BLaER1 treated with 17β-estradiol and CSF1 and Interleukin-3, amounts not matched to agents 10 nM and 100 nM (cell line): Measurements from ENCODE around the gene TBX4.
"Not testable (repeated sequence)": the region's sequence is repeated elsewhere in the genome, so short reads cannot be mapped to it uniquely, and the experiment has no call there.

ENCODE experiments used
- H3K27ac ChIP-seq, 11 experiments: shearing (Covaris generic); formaldehyde crosslinking; 2 replicates each; pipeline ENCODE4 v1.8.1; 2022
- H3K27me3 ChIP-seq, 11 experiments: shearing (Covaris generic); formaldehyde crosslinking; 2 replicates each; pipeline ENCODE4 v1.8.1; 2022
- H3K36me3 ChIP-seq, 11 experiments: shearing (Covaris generic); formaldehyde crosslinking; 2 replicates each; pipeline ENCODE4 v1.8.1; 2022
- H3K4me1 ChIP-seq, 10 experiments: shearing (Covaris generic); formaldehyde crosslinking; 2 replicates each; pipeline ENCODE4 v1.8.1; 2022
- H3K4me2 ChIP-seq, 11 experiments: shearing (Covaris generic); formaldehyde crosslinking; 2 replicates each; pipeline ENCODE4 v1.8.1; 2022
- H3K4me3 ChIP-seq, 10 experiments: shearing (Covaris generic); formaldehyde crosslinking; 2 replicates each; pipeline ENCODE4 v1.8.1; 2022
- H3K9ac ChIP-seq, 11 experiments: shearing (Covaris generic); formaldehyde crosslinking; 2 replicates each; pipeline ENCODE4 v1.8.1; 2022
- H3K9me3 ChIP-seq, 11 experiments: shearing (Covaris generic); formaldehyde crosslinking; replicated peaks in 1 of 11; 2 replicates each; pipeline ENCODE4 v1.8.1; 2022
- H4K20me1 ChIP-seq, 11 experiments: shearing (Covaris generic); formaldehyde crosslinking; 2 replicates each; pipeline ENCODE4 v1.8.1; 2022
- Cebpa-rat ChIP-seq, 11 experiments: shearing (Covaris generic); IDR thresholded peaks; 2 replicates each; pipeline ENCODE4 v1.8.1; 2022

The TBX4 gene

DNA sequence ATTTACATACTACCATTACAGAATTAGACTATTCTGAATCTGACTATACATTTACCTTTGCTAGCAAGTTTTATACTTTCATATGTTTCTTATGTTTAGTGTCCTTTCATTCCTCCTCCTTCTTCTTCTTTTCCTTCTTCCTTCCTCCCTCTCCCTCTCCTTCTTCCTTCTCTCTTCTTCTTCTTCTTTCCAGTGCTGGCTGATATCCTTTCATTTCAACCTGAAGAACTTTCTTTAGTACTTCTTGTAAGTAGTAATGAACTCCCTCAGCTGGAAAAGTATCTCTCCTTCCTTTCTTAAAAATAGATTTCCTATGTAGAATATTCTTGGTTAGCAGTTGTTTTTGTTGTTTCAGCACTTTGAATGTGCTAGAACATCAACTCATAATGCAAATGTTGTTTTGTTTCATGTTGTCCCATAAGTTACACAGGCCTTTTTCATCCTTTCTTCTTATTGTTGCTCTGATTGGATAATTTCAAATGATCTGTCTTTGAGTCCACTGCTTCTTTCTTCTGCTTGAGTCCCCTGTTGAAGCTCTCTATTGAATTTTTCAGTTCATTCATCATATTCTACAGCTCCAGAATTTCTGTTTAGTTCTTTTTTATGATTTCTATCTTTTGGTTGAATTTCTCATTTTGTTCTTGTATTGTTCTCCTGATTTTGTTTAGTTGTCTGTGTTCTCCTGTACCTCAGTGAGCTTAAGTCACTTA, 15.1 kb upstream of the TBX4 start:
- Histone ChIP-seq H3K9ac (no peak overlapping the region), H3K4me2 (no peak overlapping the region), H3K9me3 (peaks cover 30 to 43% (median 37%) of the 10 kb centered on the region in 11 experiments), H3K27ac (no peak overlapping the region), H3K4me3 (no peak overlapping the region), H3K36me3 (no peaks in the 10 kb centered on the region), H3K4me1 (no peaks in the 10 kb centered on the region), H3K27me3 (no peaks in the 10 kb centered on the region), H4K20me1 (no peaks in the 10 kb centered on the region)
- no peak for TF ChIP-seq Cebpa-rat (IDR thresholded peaks at IDR 0.05)

DNA sequence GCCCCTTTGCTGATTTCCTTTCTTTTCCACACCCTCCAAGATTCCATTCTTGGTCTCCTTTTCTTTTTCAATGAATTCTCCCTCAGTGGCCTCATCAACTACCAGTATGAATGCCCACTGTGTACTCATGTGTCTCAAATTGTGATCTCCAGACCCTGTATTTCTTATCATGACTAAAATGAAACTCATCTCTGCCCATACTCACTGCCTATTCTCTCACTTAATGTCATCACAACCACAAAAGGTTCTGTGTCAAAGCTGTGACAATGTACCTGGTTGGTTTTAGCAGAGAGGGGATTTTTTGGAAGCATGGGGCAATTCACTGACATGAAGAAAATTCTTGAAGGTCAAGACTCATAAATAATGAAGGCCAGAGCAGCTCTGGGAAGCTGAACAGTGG, 11.5 kb upstream of the TBX4 start:
- Histone ChIP-seq H3K9ac (no peak overlapping the region), H3K9me3 (peaks cover 21 to 35% (median 30%) of the 10 kb centered on the region in 11 experiments), H3K27ac (no peak overlapping the region), H3K4me2 (no peak overlapping the region), H4K20me1 (no peaks in the 10 kb centered on the region), H3K4me3 (no peak overlapping the region), H3K36me3 (no peaks in the 10 kb centered on the region), H3K27me3 (no peaks in the 10 kb centered on the region), H3K4me1 (no peaks in the 10 kb centered on the region)
- TF ChIP-seq Cebpa-rat (IDR thresholded peaks at IDR 0.05), result no peak

DNA sequence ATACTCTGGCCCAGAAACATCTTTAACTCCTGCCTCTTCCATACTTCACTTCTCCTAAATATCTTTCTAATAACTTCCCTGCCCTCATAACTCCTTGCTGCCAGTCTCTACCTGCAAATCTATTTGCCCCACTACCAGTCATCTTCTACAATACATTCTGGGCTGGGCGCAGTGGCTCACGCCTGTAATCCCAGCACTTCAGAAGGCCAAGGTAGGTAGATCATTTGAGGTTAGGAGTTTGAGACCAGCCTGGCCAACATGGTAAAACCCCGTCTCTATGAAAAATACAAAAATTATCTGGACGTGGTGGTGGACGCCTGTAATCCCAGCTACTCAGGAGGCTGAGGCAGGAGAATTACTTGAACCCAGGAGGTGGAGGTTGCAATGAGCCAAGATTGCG, 10.7 kb upstream of the TBX4 start:
- H3K27me3 ChIP-seq, H4K20me1 ChIP-seq, H3K36me3 ChIP-seq, H3K9ac ChIP-seq, H3K4me1 ChIP-seq, H3K4me2 ChIP-seq, H3K27ac ChIP-seq, H3K4me3 ChIP-seq: not testable (repeated sequence)
- peaks cover 13 to 30% (median 23%) of the 10 kb centered on the region in 11 experiments for H3K9me3 ChIP-seq

DNA sequence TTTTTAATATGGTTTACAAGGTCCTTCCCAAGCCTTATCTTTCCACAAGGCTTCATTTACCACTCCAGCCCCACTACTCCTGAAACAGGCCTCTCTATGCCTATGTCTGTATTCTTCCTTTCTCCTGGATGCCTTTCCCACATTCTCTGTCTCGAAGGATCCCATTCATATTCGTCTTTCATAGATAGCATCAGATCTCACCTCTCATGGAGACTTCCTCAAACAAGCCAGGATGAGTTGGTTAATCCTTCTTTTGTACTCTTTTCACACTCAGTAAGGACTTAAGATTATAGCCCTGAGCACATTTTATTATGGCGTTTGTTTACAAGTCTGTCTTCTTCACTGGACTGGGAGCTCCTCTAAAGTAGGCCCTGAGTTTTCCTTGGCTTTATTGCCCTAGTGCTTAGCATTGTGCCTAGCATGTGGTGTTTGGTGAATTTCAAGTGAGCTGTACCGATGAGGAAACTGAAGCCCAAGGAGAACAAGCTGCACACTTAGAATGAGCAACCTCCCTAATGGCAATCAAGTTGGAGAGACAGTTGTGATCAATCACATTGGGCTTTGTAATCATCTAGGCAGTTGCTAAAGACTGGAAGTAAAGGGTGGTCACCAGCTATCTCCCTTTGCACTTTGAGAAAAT, 10.0 kb upstream of the TBX4 start:
- H4K20me1 ChIP-seq, result no peaks in the 10 kb centered on the region
- H3K9me3 ChIP-seq, result peaks cover 8 to 26% (median 16%) of the 10 kb centered on the region in 11 experiments
- no peaks in the 10 kb centered on the region for H3K36me3 ChIP-seq
- H3K4me3 ChIP-seq, result no peak overlapping the region
- H3K9ac ChIP-seq, result no peak overlapping the region
- H3K27ac ChIP-seq, result no peak overlapping the region
- H3K4me2 ChIP-seq, result no peak overlapping the region
- H3K4me1 ChIP-seq, result no peaks in the 10 kb centered on the region
- no peak for TF ChIP-seq Cebpa-rat (IDR thresholded peaks at IDR 0.05)
- no peaks in the 10 kb centered on the region for H3K27me3 ChIP-seq

DNA sequence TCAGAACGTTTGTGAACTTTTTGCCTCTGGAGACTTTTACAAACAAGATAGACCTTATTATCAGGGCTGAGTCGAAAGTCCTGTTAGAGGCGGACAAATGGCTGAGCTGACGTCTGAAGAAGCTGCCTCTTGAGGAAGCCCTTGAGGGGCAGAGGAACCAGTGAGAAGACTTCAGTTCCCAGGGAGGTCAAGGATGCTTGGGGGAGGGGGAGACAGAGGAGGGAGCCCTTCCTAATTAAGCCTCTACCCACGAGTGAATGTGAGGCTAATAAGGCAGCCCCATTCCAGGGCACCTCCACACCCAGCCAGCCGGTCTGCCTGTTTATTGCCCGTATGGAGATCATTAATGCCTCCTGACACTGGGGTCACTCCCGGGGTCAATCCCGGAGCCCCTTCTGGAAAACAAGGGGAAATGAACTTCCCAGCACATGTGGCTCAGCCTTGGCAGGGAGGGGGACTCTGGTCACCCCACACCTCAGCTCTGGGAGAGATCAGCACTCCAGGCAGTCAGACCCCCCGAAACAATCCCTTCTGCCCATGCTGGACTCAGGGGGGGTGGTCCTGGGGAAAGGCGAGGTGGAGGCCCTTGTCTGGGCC, 9.2 kb upstream of the TBX4 start:
- Histone ChIP-seq H3K4me3 (no peak overlapping the region), H3K36me3 (no peaks in the 10 kb centered on the region), H4K20me1 (no peaks in the 10 kb centered on the region), H3K4me1 (no peaks in the 10 kb centered on the region), H3K4me2 (no peak overlapping the region), H3K9me3 (peaks cover under 1 to 18% (median 9%) of the 10 kb centered on the region in 11 experiments; a peak in 21 of 22 replicates), H3K9ac (no peak overlapping the region), H3K27me3 (no peaks in the 10 kb centered on the region), H3K27ac (no peak overlapping the region)
- TF ChIP-seq Cebpa-rat (IDR thresholded peaks at IDR 0.05), result no peak

GRCh38 chr17:61443475-61443882, 8.7 kb upstream of the TBX4 start:
- Histone ChIP-seq H3K27ac (no peak overlapping the region), H4K20me1 (no peaks in the 10 kb centered on the region), H3K27me3 (no peaks in the 10 kb centered on the region), H3K36me3 (no peaks in the 10 kb centered on the region), H3K9me3 (peaks cover 0 to 13% (median 6%) of the 10 kb centered on the region in 11 experiments; a peak in 8 of 22 replicates), H3K4me1 (no peaks in the 10 kb centered on the region), H3K4me2 (no peak overlapping the region), H3K4me3 (no peak overlapping the region), H3K9ac (no peak overlapping the region)
- no peak for TF ChIP-seq Cebpa-rat (IDR thresholded peaks at IDR 0.05)

DNA sequence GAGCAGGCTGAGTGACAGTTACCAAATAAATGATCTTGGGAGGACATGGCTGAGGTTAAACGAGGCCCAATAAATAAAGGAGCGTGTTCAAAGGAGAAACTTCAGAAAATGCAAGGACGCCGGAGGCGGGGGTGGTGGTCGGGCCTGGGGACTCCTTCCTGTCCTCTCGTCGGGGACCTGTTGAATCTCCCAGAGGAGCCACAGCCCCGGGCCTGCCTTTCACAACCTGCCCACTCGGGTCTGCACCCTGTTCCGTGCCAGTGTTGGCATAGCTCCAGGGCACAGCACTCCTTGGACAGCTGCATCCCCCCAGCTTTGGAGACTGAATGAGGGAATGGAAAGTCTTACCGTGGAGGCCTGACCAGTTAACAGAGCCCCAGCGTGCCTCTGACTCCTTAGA, 8.1 kb upstream of the TBX4 start:
- Histone ChIP-seq H3K36me3 (no peaks in the 10 kb centered on the region), H3K4me2 (no peak overlapping the region), H3K9me3 (peaks cover 0 to 12% (median 6%) of the 10 kb centered on the region in 11 experiments; a peak in 7 of 22 replicates), H3K27me3 (no peaks in the 10 kb centered on the region), H4K20me1 (no peaks in the 10 kb centered on the region), H3K4me3 (no peak overlapping the region), H3K27ac (no peak overlapping the region), H3K4me1 (no peaks in the 10 kb centered on the region), H3K9ac (no peak overlapping the region)
- TF ChIP-seq Cebpa-rat (IDR thresholded peaks at IDR 0.05), result no peak

GRCh38 chr17:61444831-61445230, 7.4 kb upstream of the TBX4 start:
- no peaks in the 10 kb centered on the region for H3K36me3 ChIP-seq
- H3K4me3 ChIP-seq, result no peak overlapping the region
- no peak overlapping the region for H3K27ac ChIP-seq
- H4K20me1 ChIP-seq, result no peaks in the 10 kb centered on the region
- peaks cover 0 to 8% (median 5%) of the 10 kb centered on the region in 11 experiments; a peak in 7 of 22 replicates for H3K9me3 ChIP-seq
- H3K9ac ChIP-seq, result no peak overlapping the region
- TF ChIP-seq Cebpa-rat (IDR thresholded peaks at IDR 0.05), result no peak
- H3K4me1 ChIP-seq, result no peaks in the 10 kb centered on the region
- H3K27me3 ChIP-seq, result no peaks in the 10 kb centered on the region
- H3K4me2 ChIP-seq, result no peak overlapping the region

DNA sequence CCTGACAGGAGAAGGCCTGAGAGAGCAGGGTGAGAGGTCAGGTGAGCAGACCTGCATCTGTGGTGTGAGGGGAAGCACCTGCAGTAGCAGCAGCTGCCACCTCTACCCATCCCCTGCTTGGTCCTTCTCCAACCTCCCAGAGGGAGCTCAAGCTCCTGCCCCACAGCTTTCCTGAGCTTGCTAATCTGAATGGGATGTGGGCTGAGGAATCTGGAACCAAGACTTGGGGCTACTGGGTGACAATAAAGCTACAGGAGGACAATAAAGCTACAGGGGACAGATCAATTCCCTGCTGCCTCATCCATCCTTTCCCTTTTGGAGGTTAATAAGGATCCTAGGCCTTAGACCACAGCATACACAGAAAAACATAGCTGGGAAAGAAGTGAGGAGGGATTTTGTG, 4.9 kb upstream of the TBX4 start:
- TF ChIP-seq Cebpa-rat (IDR thresholded peaks at IDR 0.05), result no peak
- Histone ChIP-seq H3K36me3 (no peaks in the 10 kb centered on the region), H3K4me3 (no peak overlapping the region), H3K4me1 (no peaks in the 10 kb centered on the region), H3K27me3 (peaks cover 10 to 16% (median 15%) of the 10 kb centered on the region in 11 experiments), H3K9me3 (peaks cover 13 to 20% (median 15%) of the 10 kb centered on the region in 11 experiments), H3K27ac (no peak overlapping the region), H3K4me2 (no peak overlapping the region), H4K20me1 (no peaks in the 10 kb centered on the region), H3K9ac (no peak overlapping the region)
